HG02678 (cell line): ENCODE data around the gene ACYP1.
"Not testable (repeated sequence)": the region's sequence is repeated elsewhere in the genome, so short reads cannot be mapped to it uniquely, and the experiment has no call there.

Experiments used
- ATAC-seq: cut with Tn5 transposase; IDR thresholded peaks from one replicate; pipeline ENCODE4 v1.9.1; 2021; ENCODE audit warnings: mild to moderate bottlenecking, moderate library complexity; ENCODE audit not compliant: unreplicated experiment

Gene ACYP1

GRCh38 chr14:75069121-75069810 lies 5.4 kb upstream of the ACYP1 start, which contains the start of gene ZC2HC1C:
TSS of gene ZC2HC1C (plus strand) at chr14:75069641. CDS start at chr14:75070574, 933 bp downstream.
- ATAC-seq = peak; percentile 69

- no peak for ATAC-seq
Measured at GRCh38 chr14:75068294-75069120, 4.7 kb upstream of the ACYP1 start.

DNA sequence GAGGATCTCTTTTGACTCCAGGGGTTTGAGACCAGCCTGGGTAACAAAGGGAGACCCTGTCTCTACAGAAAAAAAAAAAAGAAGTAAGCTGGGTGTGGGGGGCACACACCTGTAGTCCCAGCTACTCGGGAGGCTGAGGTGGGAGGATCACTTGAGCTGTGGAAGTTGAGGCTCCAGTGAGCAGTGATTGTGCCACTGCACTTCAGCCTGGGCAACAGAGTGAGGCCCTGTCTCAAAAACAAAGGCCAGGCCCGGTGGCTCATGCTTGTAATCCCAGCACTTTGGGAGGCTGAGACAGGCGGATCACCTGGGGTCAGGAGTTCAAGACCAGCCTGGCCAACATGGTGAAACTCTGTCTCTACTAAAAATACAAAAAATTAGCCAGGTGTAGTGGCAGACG lies 3.9 kb upstream of the ACYP1 start:
- not testable (repeated sequence) for ATAC-seq

GRCh38 chr14:75067212-75067611 lies 3.4 kb upstream of the ACYP1 start:
- no peak for ATAC-seq

GRCh38 chr14:75066691-75067090 lies 2.9 kb upstream of the ACYP1 start:
- no peak for ATAC-seq

- ATAC-seq = no peak
Measured at GRCh38 chr14:75064205-75064567, 362 bp upstream of the ACYP1 start.

GRCh38 chr14:75063013-75063412 lies 811 bp downstream of the ACYP1 start:
- no peak for ATAC-seq

DNA sequence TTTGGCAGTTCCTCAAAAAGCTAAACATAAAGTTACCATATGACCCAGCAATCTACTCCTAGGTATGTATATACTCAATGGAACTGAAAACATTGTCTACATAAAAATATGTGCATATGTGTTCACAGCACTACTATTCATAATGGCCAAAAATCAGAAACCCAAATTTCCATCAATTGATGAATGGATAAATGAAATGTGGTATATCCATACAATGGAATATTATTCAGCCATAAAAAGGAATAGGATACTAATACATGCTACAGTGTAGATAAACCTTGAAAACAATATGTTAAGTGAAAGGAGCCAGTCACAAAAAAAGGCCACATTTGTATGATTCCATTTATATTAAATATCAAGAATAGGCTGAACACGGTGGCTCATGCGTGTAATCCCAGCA lies 3.4 kb downstream of the ACYP1 start:
- ATAC-seq = no peak

DNA sequence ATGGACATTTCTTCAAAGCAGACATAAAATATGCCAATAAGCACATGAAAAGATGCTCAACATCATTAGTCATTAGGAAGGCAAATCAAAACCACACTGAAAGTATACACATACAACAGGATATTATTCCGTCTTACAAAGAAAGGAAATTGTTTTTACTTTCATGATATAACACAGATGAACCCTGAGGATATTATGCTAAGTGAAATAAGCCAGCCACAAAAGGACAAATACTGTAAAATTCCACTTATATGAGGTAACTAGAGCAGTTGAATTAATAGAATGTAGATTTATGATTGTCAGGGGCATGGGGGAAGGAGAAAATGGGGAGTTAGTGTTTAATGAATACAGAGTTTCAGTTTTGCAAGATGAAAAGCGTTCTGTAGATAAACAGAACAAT lies 4.2 kb downstream of the ACYP1 start:
- ATAC-seq = no peak

- ATAC-seq = no peak
Measured at GRCh38 chr14:75054421-75054820, 9.4 kb downstream of the ACYP1 start.

GRCh38 chr14:75053396-75054291 lies 10.2 kb downstream of the ACYP1 start:
- ATAC-seq = no peak

DNA sequence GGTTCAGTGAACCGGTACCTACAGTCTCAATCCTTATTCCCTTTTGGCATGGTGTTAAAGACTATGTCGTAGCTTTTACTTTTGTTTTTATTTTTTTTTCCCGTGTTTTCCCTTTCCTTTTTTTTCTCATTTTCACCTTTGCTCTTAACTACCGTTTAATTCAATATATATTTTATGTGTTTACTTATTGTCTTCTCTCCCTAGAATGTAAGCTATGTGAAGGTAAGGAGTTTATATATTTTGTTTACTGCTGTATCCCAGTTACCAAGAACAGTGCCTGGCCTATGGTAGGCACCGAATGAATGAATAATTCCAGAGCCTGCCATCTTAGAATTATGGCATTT lies 12.3 kb downstream of the ACYP1 start:
- ATAC-seq = no peak

DNA sequence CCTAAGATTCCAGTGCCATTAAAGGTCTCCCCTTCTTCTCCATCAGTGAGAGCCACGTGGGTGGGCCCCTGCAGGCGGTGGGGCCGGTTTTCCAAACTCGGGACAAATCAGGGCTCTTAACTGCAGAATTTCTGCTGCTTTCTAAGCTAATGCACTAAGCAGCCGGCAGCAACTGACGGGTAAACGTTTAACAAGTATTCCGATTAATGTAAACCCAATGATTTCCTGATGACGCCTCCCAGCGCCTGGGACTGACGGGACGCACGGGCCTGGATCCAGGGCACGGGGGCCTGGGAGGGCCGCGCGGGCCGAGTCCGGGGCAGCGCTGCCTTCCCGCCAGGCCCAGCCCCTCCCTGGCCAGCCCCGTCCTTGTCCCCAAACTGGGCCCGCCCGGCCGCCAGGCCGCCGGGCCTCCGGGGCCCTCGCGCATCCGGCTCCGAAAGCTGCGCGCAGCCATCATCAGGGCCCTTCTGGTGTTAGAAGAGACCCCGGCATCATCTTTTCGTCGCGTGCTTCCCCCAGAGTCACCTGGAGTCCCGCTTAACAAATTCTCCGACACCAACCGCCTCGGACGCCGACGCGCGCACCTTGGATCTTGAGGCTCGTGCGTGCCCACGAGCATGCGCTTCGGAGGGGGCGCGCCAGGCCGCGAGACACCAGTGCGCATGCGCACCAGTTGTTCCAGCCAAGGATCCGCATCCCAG lies 12.8 kb downstream of the ACYP1 start, which contains the start of gene MLH3:
TSS of gene MLH3 (minus strand) at position 616 of the 704 bp plus-strand sequence. CDS start 1,812 bp downstream, outside the sequence.
- ATAC-seq = peak; percentile 71

- no peak for ATAC-seq
Measured at GRCh38 chr14:75049731-75050201, 14.1 kb downstream of the ACYP1 start.

DNA sequence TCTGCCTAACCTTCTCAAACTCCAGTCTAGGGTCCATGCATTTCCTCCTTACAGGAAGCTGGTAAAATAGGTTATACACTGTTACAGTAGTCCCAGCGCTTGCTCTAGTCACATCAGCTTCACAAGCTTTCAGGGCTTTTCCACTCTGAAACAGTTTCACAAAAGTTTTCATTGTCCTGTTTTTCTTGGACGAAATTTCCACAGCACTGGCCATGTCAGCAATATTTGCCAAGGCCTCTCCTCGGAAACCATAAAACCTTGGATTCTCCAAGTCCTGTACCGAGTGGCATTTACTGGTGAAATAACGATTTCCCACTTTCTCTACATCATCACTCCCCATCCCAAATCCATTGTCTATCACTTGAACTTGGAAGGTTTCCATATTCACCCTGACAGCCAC lies 14.7 kb downstream of the ACYP1 start:
- ATAC-seq = no peak

GRCh38 chr14:75048101-75048500 lies 15.7 kb downstream of the ACYP1 start:
- no peak for ATAC-seq

- ATAC-seq = no peak
Measured at GRCh38 chr14:75047506-75047905, 16.3 kb downstream of the ACYP1 start.

- no peak for ATAC-seq
Measured at GRCh38 chr14:75046899-75047298, 16.9 kb downstream of the ACYP1 start.

GRCh38 chr14:75046275-75046674 lies 17.5 kb downstream of the ACYP1 start:
- no peak for ATAC-seq

DNA sequence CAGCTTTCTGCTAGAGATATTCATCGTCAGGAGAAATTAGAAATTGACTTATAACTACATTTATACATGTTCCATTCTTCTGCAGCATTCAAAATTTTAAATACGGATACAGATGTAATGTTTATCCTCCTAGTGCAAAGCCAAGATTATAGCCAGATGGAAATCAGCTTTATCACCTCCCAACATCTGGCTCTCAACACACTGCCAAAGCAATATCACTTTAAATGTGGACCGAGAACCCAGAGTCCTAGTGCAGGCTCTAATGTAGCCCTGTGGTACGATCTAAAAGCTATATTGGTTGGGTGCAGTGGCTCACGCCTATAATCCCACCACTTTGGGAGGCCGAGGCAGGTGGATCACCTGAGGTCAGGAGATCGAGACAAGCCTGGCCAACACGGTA lies 19.1 kb downstream of the ACYP1 start:
- ATAC-seq = no peak

DNA sequence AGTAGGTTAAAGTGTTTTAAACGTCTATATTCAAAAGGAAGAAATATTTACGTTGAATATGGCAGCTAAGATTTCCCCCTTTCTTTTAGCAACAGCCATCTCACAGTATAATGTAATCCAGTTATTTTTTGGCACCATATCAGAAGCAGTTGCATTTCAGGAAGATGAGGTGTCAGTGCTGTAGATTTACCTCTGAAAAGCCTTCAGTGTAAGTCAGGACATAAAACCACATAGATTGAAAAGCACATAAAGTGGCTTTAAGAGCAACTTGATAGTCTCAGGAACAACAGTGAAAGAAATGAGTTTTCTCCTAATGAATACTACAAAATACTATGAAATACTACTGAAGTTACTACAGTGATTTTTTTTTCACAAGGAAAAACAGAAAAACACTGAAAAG lies 19.5 kb downstream of the ACYP1 start:
- no peak for ATAC-seq
